Measurements from ENCODE around the gene CEP85L.

CEP85L gene

GRCh38 chr6:118586746-118587485 is 64.5 kb downstream of the CEP85L start:
- no peaks in the 10 kb centered on the region for H3K4me1 ChIP-seq (ENCODE audit: insufficient read depth, low read length)
- no peaks in the 10 kb centered on the region for H3K27me3 ChIP-seq (ENCODE audit: insufficient read depth, low read length, poor library complexity)
- DNase-seq (no peak), ATAC-seq (ENCODE audit: insufficient read depth, low read depth) (no peak)
- no peaks in the 10 kb centered on the region for H3K9me3 ChIP-seq (ENCODE audit: insufficient read depth, low read length, severe bottlenecking)
- H3K4me3 ChIP-seq (ENCODE audit: low read depth in 1 of 2, low read length in 2 of 2) = no peak overlapping the region
- no peak overlapping the region for H3K27ac ChIP-seq (ENCODE audit: low read length)
- H4K20me1 ChIP-seq (ENCODE audit: insufficient read depth, low read length) = peaks cover 9% of the 10 kb centered on the region; the same call in 1 of the 2 replicates
- no peak overlapping the region for H3K9ac ChIP-seq (ENCODE audit: low read depth, low read length)
- no peak overlapping the region for H2AFZ ChIP-seq (ENCODE audit: low read depth, low read length)
- peaks cover 89% of the 10 kb centered on the region for H3K79me2 ChIP-seq (ENCODE audit: insufficient read depth, low read length)
- TF ChIP-seq EZH2 (IDR thresholded peaks at IDR 0.05; ENCODE audit: borderline replicate concordance, low read depth, low read length, severe bottlenecking) (no peak), CTCF (IDR thresholded peaks at IDR 0.05; ENCODE audit: borderline replicate concordance, extremely low read depth, low read length, poor library complexity, severe bottlenecking) (no peak)
- H3K36me3 ChIP-seq (ENCODE audit: insufficient read depth, low read length) = peaks cover 21% of the 10 kb centered on the region
- H3K4me2 ChIP-seq (ENCODE audit: insufficient read depth, low read length) = no peak overlapping the region

DNA sequence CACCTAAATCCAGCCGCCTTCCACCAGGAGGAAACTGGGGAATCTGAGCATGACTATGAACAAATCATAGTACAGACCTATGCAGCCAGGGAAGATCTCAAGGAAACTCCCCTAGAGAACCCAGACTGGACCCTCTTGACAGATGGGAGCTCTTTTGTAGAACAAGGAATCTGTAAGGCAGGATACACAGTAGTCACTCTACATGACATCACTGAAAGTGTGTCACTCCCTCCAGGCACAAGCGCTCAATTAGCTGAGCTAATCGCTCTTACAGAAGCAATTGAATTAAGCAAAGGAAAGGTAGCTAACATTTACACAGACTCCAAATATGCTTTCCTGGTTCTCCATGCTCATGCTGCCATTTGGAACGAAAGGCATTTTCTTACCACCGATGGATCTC is 66.5 kb downstream of the CEP85L start:
- H3K27me3 ChIP-seq (ENCODE audit: insufficient read depth, low read length, poor library complexity) = no peaks in the 10 kb centered on the region
- H4K20me1 ChIP-seq (ENCODE audit: insufficient read depth, low read length) = peaks cover 9% of the 10 kb centered on the region; the same call in 1 of the 2 replicates
- H3K79me2 ChIP-seq (ENCODE audit: insufficient read depth, low read length) = peaks cover 87% of the 10 kb centered on the region
- no peaks in the 10 kb centered on the region for H3K4me1 ChIP-seq (ENCODE audit: insufficient read depth, low read length)
- peaks cover 9% of the 10 kb centered on the region for H3K9me3 ChIP-seq (ENCODE audit: insufficient read depth, low read length, severe bottlenecking)
- H2AFZ ChIP-seq (ENCODE audit: low read depth, low read length) = no peak overlapping the region
- DNase-seq = no peak
- TF ChIP-seq CTCF (IDR thresholded peaks at IDR 0.05; ENCODE audit: borderline replicate concordance, extremely low read depth, low read length, poor library complexity, severe bottlenecking) = no peak
- peaks cover 25% of the 10 kb centered on the region for H3K36me3 ChIP-seq (ENCODE audit: insufficient read depth, low read length)
- no peak overlapping the region for H3K27ac ChIP-seq (ENCODE audit: low read length)
- no peak overlapping the region for H3K4me2 ChIP-seq (ENCODE audit: insufficient read depth, low read length)
- no peak for ATAC-seq (ENCODE audit: insufficient read depth, low read depth)
- H3K9ac ChIP-seq (ENCODE audit: low read depth, low read length) = no peak overlapping the region
- H3K4me3 ChIP-seq (ENCODE audit: low read depth in 1 of 2, low read length in 2 of 2) = no peak overlapping the region

DNA sequence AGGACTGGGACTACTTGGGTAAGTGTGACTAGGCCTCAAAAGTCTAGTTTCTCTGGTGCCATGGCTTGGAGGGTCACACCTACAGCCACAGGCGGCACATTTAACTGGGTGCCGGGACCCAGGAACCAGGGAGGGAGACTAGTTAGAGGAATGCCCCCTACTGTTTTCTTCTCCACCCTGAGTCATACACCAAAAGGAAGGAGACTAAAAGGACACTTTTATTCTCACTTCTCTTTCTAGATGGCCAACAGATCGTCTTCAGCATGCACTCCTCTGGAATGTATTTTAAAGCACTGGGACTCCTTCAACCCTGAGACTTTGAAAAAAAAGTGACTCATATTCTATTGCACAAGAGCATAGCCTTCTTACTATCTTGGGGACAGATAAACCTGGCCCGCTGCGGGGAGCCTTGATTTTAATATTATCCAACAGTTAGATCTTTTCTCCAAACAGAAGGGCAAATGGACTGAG is 69.9 kb downstream of the CEP85L start:
- peaks cover 41% of the 10 kb centered on the region for H3K9me3 ChIP-seq (ENCODE audit: insufficient read depth, low read length, severe bottlenecking)
- no peak overlapping the region for H3K4me2 ChIP-seq (ENCODE audit: insufficient read depth, low read length)
- H4K20me1 ChIP-seq (ENCODE audit: insufficient read depth, low read length) = 0 out of 2 replicates have a peak, but pooled peaks cover 4% of the 10 kb centered on the region
- H3K9ac ChIP-seq (ENCODE audit: low read depth, low read length) = no peak overlapping the region
- H3K79me2 ChIP-seq (ENCODE audit: insufficient read depth, low read length) = peaks cover 74% of the 10 kb centered on the region
- ATAC-seq (ENCODE audit: insufficient read depth, low read depth) = no peak
- H3K27me3 ChIP-seq (ENCODE audit: insufficient read depth, low read length, poor library complexity) = no peaks in the 10 kb centered on the region
- no peak overlapping the region for H3K27ac ChIP-seq (ENCODE audit: low read length)
- H3K36me3 ChIP-seq (ENCODE audit: insufficient read depth, low read length) = peaks cover 43% of the 10 kb centered on the region
- H3K4me1 ChIP-seq (ENCODE audit: insufficient read depth, low read length) = no peaks in the 10 kb centered on the region
- DNase-seq = no peak
- no peak overlapping the region for H2AFZ ChIP-seq (ENCODE audit: low read depth, low read length)
- H3K4me3 ChIP-seq (ENCODE audit: low read depth in 1 of 2, low read length in 2 of 2) = no peak overlapping the region
- no peak for TF ChIP-seq EZH2 (IDR thresholded peaks at IDR 0.05; ENCODE audit: borderline replicate concordance, low read depth, low read length, severe bottlenecking)
- TF ChIP-seq CTCF (IDR thresholded peaks at IDR 0.05; ENCODE audit: borderline replicate concordance, extremely low read depth, low read length, poor library complexity, severe bottlenecking) = no peak
